GM04503 (cell line): ENCODE data around the gene CBFA2T2.
A peak's percentile ranks its signal among the peaks of the same experiment; 100 is the strongest.
"Not testable (repeated sequence)": the region's sequence is repeated elsewhere in the genome, so short reads cannot be mapped to it uniquely, and the experiment has no call there.

Experiments used
- DNase-seq: peaks from one replicate; pipeline ENCODE4 v3.0.0-alpha.2; 2012; ENCODE audit warnings: low read depth

The CBFA2T2 gene

GRCh38 chr20:33490023-33490933 is at the start of gene CBFA2T2:
TSS of gene CBFA2T2 (plus strand) at chr20:33490096. CDS start at chr20:33490268, 172 bp downstream.
- peak; percentile 14 for DNase-seq

DNA sequence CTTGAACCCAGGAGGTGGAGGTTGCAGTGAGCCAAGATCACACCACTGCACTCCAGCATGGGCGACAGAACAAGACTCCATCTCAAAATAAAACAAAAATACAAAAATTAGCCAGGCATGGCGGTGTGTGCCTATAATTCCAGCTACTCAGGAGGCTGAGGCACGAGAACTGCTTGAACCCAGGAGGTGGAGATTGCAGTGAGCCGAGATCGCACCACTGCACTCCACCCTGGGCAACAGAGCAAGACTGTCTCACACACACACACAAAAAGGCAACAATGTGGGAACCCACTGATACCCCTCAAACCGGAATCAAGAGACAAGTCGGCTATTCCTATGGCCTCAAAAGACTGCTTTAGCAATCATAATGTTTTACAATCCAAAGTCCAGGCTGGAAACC is 49.3 kb upstream of the CBFA2T2 start:
- DNase-seq: not testable (repeated sequence)

GRCh38 chr20:33441142-33441955 is 48.5 kb upstream of the CBFA2T2 start:
- DNase-seq: no peak

GRCh38 chr20:33442136-33443005 is 47.5 kb upstream of the CBFA2T2 start:
- no peak for DNase-seq

DNA sequence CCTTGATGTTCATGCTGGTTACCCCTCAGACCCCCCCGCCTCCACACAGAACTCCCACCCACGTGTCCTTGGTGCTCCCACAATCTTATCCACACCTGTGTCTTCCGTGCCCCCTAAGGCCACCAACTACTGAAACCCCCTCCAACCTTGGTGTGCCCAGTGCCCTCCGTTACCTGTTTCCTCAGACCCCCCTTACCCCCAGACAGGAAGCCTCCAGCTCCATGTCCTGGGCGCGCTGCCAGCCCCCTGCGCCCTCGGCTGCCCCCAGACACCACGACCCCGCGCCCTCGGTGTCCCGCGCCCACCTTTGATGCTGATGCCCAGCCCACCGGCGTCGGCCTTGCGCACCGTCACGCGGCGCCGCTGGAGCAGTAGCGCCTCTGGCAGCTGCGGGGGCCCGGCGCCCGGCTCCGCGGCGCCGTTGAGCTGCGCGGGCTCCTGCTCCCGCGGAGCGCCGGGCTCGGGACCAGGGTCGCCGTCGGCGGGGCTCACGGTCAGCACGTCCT is 46.8 kb upstream of the CBFA2T2 start:
- DNase-seq: no peak

DNA sequence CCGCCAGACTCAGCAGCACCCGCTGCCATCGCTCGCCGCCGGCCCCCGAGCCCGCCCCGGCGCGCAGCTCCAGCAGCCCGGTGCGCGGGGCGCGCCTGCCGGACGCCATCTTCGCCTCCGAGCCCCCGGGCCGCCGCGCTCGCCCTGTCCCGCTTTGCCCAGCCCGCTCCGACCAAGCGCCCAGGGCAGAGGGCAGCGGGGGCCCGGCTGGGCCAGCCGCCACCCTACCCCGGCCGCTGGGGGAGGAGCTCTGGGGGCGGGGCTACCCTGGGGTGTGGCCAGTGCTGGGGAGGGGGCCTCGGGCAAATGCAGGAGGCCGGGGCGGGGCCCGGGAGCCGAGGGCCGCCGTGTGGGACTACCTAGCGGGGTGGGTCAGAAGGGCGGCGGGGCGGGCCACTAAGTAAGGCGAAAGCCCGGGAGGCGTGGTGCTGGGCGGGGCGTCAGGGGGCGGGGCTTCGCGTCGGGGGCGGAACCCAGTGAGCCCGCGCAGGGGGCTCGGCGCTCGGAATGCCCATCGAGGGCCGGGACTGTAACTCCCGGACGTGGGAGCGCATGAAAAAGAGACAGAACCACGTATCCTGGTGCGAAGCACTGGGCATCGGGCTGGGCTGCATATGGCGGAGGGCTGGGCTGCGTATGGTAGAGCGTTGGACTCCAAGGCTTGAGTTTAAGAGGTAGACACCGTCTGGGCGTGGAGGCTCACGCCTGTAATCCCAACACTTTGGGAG is 46.2 kb upstream of the CBFA2T2 start, which contains the start of gene SNTA1:
SNTA1 (minus strand) TSS at position 252 of the 728 bp plus-strand sequence; CDS start at position 109, 143 bp downstream.
- peak; percentile 8 for DNase-seq

DNA sequence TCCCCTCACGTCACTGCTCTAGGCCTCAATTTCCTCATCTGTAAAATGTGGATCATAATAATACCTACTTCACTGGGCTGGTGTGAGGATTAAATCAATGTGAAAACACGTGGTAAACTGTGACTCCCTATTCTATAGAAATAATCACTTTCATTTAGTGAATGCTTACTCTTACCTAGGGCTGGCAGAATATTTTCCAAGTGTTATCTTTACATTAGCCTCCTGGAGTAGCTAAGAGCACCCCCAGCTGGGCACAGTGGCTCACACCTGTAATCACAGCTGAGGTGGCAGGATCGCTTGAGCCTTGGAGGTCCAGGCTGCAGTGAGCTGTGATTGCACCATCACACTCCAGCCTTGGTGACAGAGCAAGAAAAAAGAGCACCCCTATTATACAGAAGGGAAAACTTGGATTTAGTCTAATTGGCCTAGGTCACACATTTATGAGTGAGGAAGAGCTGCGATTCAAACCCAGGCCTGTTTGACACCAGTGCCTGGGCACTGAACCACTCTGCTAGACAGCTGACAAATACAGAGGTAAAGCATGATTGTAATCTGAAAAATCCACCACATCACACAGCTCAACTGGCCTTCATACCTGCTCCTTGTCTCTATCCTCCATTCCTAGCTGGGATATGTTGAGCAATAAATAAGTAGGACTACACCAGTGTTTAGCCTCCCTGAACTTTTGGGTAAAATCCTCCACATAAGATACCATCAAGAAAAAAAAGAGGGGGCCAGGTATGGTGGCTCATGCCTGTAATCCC is 44.9 kb upstream of the CBFA2T2 start:
- DNase-seq: no peak

DNA sequence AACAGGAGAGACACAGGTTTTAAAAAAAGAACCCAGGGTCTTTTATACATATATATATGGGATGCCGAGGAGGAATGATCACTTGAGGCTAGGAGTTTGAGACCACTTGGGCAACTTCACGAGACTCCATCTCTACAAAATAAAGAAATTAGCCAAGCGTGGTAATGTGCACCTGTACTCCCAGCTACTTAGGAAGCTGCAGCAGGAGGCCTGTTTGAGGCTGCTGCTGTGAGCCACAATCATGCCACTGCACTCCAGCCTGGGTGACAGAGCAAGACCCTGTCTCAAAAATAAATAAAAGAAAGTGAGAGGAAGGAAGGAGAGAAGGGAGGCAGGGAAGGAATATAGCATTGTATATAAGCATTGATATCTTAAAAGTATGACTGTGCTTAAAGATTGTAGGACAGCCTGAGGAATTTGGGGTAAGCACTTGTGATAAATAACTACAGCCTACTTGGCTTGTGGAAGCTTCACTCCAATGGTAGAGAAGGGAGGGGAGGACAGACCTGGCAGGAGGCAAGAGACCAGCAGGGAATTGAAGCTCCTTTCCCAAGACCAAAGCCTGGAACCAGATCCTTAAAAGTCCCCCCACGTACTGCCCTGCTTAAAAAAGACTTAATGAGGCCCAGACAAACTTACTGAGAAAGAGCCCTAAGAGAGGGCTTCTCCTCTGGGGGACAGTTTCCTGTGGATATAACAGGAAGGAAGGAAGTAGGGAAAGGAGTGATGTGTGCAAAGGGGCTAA is 43.8 kb upstream of the CBFA2T2 start:
- no peak for DNase-seq

GRCh38 chr20:33450867-33451266 is 39.0 kb upstream of the CBFA2T2 start:
- DNase-seq: peak; percentile 17

DNA sequence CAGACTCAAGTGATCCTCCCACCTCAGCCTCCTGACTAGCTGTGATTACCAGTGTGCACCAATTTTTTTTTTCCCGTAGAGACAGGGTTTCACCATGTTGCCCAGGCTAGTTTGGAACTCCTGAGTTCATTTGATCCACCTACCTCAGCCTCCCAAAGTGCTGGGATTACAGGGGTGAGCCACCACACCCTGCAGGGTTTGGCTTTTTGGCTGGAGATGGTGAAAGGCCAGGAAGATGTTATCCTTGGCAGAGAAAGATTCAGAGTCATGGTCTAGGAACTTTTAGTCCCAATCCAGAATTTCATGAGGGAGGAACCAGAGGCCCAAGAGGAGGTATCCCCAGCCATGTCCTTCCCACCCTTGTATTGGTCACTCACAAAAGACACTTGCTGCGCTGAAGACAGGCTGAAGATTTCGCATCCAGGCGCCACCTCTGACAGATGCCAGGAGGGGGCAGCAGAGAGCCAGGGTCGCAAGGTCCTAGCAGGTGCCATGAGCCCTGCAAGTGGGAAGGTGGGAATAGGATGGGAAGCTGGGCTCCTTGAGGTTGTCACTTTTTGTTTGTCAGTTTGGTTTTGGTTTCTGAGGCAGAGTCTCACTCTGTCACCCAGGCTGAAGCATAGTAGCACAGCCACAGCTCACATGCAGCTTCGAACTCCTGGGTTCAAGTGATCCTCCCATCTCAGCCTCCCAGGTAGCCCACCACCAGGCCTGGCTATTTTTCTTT is 32.8 kb upstream of the CBFA2T2 start:
- peak; percentile 7 for DNase-seq

- no peak for DNase-seq
These were observed 30.3 kb upstream of the CBFA2T2 start for GRCh38 chr20:33459599-33459998.

- DNase-seq: no peak
These were observed 29.2 kb upstream of the CBFA2T2 start for GRCh38 chr20:33460711-33461110.

GRCh38 chr20:33463332-33464101 is 26.4 kb upstream of the CBFA2T2 start:
- DNase-seq: no peak

DNA sequence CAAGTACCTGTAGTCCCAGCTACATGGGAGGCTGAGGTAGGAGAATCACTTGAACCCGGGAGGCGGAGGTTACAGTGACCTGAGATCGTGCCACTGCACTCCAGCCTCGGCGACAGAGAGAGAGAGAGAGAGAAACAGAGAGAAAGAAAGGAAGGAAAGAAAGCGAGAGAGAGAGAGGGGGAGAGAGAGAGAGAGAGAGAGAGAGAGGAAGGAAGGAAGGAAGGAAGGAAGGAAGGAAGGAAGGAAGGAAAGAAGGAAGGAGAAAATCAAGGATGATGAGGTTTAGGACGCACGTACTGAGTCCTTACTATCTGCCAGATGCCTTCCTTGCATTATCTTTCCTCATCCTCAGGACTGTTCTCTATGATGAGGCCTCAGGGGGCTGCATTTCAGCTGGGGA is 25.1 kb upstream of the CBFA2T2 start:
- DNase-seq: not testable (repeated sequence)

GRCh38 chr20:33465481-33466302 is 24.2 kb upstream of the CBFA2T2 start:
- DNase-seq: no peak

DNA sequence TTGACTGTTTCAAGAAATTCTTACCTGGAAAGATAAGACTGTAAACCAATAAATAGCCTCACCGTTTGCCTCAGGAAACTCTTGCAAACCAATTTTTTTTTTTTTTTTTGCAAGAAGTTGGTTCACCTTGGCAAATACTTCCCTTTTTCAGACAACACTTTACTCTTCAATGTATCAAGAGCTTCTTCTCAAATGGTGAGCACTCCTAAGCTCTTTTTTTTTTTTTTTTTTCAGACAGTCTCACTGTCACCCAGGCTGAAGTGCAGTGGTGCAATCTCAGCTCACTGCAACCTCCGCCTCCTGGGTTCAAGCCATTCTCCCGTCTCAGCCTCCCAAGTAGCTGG is 23.6 kb upstream of the CBFA2T2 start:
- no peak for DNase-seq

GRCh38 chr20:33470457-33470856 is 19.4 kb upstream of the CBFA2T2 start:
- DNase-seq: no peak
